GM18868 (cell line): Measurements from ENCODE around the gene KLF1.
A peak's percentile ranks its signal among the peaks of the same experiment; 100 is the strongest.
"Not testable (repeated sequence)": the region's sequence is repeated elsewhere in the genome, so short reads cannot be mapped to it uniquely, and the experiment has no call there.

Experiments used
- ATAC-seq: cut with Tn5 transposase; IDR thresholded peaks from one replicate; pipeline ENCODE4 v1.9.1; 2021; ENCODE audit warnings: mild to moderate bottlenecking, moderate library complexity; ENCODE audit not compliant: unreplicated experiment

Gene KLF1

DNA sequence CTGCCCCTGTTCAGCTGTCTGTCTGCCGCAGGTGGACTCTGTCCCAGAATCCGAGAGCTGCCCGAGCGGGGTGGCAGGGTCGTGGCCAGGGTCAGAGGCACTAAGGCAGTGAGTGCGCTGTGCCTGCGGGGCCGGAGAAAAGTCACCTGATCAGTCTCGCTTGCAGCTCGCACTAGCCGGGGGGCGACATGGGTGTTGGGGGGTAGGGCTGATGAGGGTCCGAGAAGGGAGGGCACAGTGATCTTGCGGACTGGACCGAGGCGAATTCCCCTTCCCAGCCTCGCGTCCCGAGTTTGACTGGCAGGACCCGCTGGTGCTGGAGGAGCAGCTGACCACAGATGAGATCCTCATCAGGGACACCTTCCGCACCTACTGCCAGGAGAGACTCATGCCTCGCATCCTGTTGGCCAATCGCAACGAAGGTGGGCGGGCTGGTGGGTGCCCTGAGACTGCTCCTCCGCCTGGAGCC is 4.6 kb upstream of the KLF1 start:
- peak; percentile 3 for ATAC-seq

DNA sequence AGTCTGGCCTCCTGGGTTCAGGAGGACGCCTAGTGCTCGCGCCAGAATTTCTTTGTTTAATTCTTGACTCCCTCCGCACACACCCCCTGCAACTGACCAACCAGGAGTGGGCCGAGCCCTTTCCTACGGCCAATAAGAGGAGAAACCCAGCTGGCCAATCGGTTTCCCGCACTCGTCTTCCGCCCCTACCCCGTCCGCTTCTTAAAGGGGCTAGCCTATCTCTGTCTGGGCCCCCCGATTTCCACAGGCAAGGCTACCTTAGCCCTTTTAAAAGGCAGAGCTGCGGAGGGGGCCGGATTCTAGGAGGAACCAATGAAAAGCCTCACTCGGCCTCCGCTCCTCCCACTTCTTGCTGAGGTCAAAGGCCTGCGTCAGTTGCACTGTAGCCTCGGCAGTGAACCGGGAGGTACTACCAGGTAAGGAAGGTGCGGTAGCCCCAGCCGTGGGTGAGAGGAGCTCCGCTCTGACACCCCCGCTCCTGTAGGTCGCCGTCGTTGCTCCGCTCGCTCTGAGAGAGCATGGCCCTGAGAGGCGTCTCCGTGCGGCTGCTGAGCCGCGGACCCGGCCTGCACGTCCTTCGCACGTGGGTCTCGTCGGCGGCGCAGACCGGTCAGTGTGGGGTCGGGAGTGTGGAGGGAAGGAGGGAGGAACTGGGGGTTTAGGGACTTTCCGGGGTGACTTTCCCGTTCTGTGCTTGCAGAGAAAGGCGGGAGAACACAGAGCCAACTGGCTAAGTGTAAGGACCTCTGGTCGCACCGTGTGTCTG is 4.0 kb upstream of the KLF1 start, which contains the start of gene GCDH:
GCDH (plus strand) TSS at position 374 of the 766 bp plus-strand sequence; CDS start at position 519, 145 bp downstream.
- ATAC-seq, result peak; percentile 92

DNA sequence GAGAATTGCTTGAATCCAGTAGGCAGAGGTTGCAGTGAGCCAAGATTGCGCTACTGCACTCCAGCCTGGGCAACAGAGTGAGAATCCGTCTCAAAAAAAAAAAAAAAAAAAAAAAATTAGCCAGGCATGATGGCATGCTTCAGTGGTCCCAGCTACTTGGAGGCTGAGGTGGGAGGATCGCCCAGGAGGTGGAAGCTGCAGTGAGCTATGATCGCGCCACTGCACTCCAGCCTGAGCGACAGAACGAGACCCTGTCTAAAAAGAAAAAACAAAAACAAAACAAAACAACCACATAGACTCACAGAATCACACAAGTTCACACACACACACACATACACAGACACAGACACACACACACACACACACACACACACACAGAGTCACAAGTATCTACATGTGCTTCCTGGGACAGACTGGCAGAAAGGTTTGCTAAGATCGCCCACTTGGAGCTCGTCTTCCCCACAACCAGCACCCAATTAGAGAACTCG is 3.3 kb upstream of the KLF1 start:
- not testable (repeated sequence) for ATAC-seq

DNA sequence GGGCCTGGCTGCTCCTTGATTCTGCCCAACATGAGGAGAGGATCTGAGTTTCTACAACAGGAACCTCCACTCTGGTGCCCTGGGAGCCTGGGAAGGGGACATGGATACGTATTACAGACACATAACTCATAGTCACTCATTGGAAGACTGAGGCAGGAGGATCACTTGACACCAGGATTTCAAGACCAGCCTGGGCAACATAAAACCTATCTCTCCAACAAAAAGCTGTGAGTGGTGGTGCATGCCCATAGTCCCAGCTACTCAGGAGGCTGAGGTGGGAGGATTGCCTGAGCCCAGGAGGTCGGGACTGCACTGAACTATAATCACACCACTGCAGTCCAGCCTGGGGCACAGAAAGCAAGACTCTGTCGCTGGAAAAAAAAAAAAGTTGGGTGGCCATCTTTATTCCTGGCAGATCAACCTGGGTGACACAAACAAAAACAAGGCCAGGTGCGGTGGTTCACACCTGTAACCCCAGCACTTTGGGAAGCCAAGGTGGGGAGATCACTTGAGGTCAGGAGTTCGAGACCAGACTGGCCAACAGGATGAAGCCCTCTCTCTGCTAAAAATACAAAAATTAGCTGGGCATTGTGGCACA is 1.1 kb upstream of the KLF1 start:
- no peak for ATAC-seq

DNA sequence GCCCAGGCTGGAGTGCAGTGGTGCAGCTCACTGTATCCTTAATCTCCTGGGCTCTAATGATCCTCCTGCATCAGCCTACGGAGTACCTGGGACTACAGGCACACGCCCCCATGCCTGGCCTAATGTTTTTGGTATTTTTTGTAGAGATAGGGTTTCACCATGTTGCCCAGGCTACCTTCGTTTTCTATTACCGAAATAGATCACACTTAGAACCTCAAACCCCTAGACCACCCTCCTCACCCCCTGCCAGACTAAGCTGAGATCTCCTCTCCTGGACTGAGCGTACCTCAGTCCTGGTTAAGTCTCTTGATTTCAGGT is 391 bp downstream of the KLF1 start:
- no peak for ATAC-seq

DNA sequence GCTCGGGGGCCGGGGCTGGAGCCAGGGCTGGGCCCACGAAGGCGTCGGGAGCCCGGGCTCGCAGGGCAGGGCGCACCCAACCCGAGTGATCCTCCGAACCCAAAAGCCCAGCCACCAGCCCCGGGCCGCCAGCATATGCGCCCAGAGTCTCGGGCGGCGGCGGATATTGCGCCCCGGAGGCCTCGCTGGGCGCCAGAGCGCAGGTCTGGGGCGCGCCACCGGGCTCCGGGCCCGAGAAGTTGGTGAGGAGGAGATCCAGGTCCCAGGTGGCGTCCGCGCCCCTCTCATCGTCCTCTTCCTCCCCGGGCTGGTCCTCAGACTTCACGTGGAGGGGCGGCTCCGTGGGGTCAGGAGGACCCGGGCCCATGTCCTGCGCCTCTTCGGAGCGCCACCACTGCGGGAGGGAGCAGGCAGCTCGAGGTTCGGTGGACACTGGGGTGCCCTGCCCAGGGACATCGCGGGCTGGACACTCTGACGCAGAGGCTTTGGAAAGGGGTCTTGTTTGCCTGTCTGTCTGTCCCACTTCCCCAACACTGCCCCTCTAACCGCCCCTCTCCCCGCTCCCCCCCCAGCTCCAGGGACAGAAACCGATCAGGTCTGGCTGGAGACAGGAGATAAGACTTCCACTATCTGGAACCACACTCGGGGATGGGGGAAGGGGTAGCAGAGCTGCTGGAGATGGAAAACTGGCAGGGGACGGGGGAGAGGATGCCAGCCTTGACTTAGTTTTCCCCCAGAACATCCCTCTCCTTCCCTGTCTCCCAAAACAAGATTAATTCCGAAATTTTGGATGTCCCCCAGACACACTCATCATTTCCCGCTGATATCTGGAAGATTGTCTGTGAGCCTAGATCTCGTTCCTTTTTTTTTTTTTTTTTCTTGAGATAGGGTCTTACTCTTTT is 1.0 kb downstream of the KLF1 start:
- ATAC-seq, result peak; percentile 9

DNA sequence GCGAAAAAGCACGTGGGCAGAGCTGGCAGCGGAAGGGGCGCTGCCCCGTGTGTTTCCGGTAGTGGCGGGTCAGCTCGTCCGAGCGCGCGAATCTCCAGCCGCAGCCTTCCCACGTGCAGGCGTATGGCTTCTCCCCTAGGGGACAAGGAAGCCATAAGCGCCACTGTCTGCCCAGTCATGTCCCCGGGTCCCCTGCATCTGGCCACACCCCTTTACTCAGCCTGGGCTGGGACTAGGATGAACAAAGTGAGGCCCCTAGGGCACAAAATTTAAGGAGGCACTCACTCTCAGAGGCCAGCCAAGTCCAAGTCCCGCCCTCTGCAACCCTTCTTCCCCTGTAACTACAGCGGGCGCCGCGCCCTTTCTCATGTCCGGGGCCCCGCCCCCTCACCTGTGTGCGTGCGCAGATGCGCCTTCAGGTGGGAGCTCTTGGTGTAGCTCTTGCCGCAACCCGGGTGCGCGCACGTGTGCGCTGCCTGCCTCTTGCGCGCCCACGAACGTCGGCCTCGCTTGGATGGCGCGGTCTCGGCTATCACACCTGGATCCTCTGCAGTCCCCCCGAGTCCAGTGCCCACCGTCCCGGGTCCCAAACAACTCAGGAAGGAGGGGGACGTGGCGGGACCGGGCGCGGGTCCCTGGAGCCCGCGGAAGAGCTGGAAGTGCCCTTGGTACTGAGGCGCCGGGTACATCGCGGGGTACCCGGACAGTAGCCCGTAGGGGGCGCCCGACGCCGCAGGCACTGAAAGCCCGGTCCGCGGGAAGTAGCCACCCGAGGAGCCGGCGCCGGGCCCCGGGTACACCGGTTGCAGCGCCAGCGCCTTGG is 1.9 kb downstream of the KLF1 start:
- ATAC-seq, result peak; percentile 39

DNA sequence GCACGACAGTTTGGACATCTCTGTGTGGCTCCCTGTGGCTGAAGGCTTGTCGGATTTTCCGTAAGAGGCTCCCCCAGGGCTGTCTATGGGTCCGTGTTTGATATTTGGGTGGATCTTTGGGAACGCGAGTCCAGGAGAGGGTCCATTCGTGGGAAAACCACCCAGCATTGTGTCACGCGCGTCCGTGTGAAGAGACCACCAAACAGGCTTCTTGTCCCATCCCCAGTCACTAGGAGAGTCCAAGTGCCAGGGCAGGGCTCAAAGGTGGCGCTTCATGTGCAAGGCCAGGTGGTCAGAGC is 2.4 kb downstream of the KLF1 start:
- ATAC-seq, result no peak

DNA sequence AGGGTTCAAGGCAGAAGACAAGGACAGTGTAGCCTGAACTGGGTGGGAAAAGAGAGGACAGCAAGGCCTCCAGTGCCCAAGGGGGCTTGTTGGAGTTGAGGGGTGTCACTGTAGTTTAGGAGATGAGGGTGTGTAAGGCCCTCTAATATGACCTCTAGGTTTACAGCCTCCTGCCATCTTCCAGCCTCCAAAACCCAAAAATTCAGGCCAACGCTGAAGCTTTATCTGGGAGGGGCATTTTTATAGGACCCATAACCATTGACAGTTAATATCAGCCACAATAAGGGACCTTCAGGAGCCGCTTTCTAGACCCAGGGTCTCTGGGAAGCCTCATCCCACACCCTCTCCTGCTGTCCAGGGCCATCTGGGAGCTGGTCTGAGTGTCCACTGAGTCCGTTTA is 2.8 kb downstream of the KLF1 start:
- no peak for ATAC-seq

DNA sequence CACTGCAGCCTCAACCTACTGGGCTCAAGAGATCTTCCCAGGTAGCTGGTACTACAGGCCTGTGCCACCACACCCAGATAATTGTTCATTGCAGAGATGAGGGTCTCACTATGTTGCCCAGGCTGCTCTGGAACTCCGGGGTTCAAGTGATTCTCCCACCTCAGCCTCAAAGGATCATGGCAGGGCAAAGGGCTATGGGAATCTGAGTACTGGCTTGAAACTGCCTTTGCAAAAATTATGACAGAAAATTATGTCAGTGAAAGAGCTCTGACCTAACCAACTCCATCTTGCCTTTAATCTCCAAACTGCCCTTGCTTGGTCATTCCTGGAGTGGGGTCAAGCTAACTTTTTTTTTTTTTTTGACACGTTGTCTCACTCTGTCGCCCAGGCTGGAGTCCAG is 4.4 kb downstream of the KLF1 start:
- ATAC-seq, result no peak

DNA sequence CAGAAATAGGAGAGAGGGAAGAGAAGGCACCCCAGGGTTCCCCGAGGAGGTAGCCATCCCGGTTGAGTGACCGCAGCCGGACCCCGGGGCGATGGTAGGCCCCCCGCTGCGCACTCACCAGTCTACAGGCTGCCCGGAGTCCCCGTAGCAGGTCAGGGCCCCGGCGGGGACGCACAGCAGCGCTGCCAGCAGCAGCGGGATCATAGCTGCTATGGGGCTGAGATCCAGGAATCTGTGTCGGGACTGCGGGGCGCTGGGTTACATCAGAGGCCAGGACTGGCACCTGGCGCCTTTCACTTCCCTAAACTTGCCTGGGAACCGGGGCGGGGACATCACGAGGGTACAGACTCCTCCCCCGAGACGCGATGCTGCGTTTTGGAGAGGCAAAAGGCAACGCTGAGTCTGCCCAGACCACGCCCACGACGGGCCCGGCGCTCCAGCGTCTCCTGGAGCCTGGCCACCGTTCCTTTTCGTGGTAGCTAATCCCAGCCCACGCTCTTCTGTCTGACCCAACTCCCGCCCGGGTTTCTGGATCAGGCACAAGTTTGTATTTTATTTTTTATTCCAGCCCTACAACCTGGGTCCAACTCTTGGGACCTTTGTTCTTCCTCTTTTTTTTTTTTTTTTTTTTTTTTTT is 5.7 kb downstream of the KLF1 start, which contains the start of gene DNASE2:
DNASE2 (minus strand) TSS at position 278 of the 637 bp plus-strand sequence; CDS start at position 204, 74 bp downstream.
- ATAC-seq, result peak; percentile 82

DNA sequence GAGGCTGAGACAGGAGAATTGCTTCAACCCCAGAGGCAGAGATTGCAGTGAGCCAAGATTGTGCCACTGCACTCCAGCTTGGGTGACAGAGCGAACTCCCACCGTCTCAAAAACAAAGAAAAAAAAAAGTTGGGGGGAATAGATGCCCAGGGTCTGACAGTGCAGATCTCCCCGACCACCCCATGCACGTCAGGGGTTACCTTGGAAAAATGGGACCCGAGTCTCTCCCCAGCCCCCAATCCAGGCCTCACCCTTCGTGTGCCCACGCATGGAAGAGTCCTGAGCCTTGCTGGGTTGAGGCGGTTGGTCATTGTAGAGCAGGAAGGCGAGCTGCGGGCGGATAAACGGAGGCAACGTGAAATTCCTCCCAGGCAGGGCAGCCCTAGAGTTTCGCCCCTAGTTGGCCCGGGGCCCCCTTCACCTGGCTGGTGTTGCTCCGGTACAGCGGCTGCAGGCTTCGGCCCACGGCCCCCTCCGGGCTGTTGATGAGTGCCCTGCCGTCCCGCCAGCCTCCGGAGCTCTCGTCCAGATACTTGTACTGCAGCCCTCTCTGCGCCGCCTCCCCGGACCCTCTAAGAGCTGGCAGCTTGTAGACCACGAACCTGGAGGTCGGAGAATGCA is 6.3 kb downstream of the KLF1 start:
- no peak for ATAC-seq

DNA sequence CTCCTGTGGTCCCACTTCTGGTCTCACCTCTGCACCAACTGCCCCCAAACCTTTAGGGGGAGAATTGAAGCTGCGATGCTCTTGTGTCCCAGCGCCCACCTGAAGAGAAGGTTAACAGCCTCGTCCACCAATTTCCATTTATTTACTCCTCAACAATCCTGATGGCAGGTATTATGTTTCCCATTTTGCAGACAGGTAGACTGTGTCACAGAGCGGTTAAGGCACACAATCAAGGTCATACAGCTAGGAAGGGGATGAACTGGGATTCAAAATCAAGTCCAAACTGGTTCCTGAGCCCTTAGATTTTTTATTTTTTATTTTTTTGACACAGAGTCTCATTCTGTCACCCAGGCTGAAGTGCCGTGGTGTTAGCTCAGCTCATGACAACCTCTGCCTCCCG is 11.9 kb downstream of the KLF1 start:
- no peak for ATAC-seq

DNA sequence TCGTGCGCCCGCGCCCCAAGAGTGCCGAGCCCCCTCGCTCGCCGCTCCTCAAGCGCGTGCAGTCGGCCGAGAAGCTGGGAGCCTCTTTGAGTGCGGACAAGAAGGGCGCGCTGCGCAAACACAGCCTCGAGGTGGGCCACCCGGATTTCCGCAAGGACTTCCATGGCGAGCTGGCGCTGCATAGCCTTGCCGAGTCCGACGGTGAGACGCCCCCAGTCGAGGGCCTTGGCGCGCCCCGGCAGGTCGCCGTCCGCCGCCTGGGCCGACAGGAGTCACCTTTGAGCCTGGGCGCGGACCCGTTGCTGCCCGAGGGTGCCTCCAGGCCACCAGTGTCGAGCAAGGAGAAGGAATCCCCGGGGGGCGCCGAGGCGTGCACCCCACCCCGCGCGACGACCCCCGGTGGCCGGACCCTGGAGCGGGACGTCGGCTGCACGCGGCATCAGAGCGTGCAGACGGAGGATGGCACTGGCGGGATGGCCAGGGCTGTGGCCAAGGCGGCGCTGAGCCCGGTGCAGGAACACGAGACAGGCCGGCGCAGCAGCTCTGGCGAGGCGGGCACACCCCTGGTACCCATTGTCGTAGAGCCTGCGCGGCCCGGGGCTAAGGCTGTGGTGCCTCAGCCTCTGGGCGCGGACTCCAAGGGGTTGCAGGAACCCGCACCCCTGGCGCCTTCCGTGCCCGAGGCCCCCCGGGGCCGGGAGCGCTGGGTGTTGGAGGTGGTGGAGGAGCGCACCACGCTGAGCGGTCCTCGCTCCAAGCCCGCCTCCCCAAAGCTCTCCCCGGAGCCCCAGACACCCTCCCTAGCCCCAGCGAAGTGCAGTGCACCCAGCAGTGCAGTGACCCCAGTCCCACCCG is 12.9 kb downstream of the KLF1 start:
- no peak for ATAC-seq

DNA sequence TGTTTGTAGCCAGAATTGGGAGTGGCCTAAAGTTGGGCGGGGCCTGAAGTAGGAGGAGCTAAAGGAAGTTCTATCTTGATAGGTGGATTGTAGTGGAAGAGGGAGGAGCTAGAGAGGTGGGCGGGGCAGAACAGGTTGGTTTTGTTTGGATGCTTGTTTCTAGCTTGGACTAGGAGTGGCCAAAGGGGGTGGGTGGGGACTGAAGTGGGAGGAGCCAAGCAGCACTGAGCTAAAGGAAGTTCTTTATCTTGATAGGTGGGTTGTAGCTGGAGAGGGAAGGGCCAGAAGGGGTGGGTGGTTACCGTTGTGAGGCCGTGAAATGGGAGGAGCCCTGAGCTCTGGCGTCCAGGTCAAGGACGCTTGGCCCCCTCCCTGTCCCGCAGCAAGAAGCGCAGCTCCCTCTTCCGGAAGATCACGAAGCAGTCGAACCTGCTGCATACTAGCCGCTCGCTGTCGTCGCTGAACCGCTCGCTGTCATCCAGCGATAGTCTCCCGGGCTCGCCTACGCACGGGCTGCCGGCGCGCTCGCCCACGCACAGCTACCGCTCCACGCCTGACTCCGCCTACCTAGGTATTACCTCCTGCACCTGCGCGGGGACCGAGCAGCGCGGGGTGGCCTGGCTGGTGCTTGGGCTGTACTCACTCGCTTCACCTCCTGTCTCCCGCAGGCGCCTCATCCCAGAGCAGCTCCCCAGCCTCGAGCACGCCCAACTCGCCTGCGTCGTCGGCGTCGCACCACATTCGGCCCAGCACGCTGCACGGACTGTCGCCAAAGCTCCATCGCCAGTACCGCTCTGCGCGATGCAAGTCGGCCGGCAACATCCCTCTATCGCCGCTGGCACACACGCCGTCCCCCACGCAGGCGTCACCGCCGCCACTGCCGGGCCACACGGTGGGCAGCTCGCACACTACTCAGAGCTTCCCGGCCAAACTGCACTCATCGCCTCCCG is 13.8 kb downstream of the KLF1 start:
- no peak for ATAC-seq

DNA sequence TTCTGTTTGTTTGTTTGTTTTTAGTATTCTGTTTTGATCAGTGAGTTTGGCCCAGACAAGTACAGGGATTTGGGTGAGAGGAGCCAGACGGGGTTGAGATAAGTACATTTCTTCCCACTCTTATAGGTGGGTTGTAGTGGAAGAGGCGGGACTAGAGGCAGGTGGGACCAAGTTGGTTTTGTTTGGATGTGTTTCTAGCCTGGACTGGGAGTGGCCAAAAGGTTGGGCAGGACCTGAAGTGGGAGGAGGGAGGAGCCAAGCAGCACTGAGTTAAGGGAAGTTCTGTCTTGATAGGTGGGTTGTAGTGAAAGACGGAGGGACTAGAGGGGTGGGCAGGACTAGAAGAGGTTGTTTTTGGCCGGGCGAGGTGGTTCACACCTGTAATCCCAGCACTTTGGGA is 14.7 kb downstream of the KLF1 start:
- no peak for ATAC-seq

DNA sequence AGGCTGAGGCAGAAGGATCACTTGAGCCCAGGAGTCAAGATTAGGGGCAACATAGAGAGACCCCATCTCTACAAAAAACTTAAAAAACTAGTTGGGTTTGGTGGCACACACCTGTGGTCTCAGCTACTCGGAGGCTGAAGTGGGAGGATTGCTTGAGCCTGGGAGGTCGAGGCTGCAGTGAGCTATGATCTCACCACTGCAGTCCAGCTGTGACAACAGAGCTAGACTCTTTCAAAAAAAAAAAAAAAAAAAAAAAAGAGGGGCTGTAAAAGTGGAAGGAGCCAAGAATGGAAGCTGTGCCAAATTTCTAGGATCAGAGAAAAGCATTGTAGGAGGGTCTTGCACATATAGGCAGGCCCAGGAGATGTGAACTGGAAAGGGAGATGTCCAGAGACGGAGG is 15.3 kb downstream of the KLF1 start:
- no peak for ATAC-seq
